DND-41 (cell line): ENCODE measurements around the gene NUDT3.

Experiments used
- ATAC-seq: fragments of 200-7000 bp; cut with Tn5 transposase; 3 replicates; pipeline ENCODE4 v1.9.1; 2021; ENCODE audit warnings: low read depth; ENCODE audit not compliant: insufficient read depth
- DNase-seq: peaks from one replicate; pipeline ENCODE4 v3.0.0-alpha.2; 2020
- H2AFZ ChIP-seq: 2 replicates; pipeline ENCODE4 v1.6.0; 2012; ENCODE audit warnings: low read depth, low read length
- H3K27ac ChIP-seq: 2 replicates; pipeline ENCODE4 v1.5.1; 2012; ENCODE audit warnings: low read length, inconsistent platforms
- H3K27me3 ChIP-seq: fragments of 200-600 bp; sonication (generic); 2 replicates; pipeline ENCODE4 v1.6.0; 2012; ENCODE audit warnings: low read length, mild to moderate bottlenecking, inconsistent platforms; ENCODE audit not compliant: insufficient read depth, poor library complexity
- H3K36me3 ChIP-seq: 2 replicates; pipeline ENCODE4 v1.5.1; 2012; ENCODE audit warnings: low read length, inconsistent platforms; ENCODE audit not compliant: insufficient read depth
- H3K4me1 ChIP-seq: 2 replicates; pipeline ENCODE4 v1.5.1; 2012; ENCODE audit warnings: mild to moderate bottlenecking, low read length; ENCODE audit not compliant: insufficient read depth
- H3K4me2 ChIP-seq: 2 replicates; pipeline ENCODE4 v1.6.0; 2012; ENCODE audit warnings: mild to moderate bottlenecking, moderate library complexity, low read length, inconsistent platforms; ENCODE audit not compliant: insufficient read depth
- H3K4me3 ChIP-seq, 2 experiments: fragments of 200-600 bp in 1 of 2; shearing (Covaris generic) in 1 of 2; 2 replicates each; pipeline ENCODE4 v1.5.1; 2012 to 2016; ENCODE audit warnings: inconsistent platforms in 2 of 2, low read length in 2 of 2, mild to moderate bottlenecking in 2 of 2, low read depth in 1 of 2, moderate library complexity in 1 of 2
- H3K79me2 ChIP-seq: 2 replicates; pipeline ENCODE4 v1.6.0; 2012; ENCODE audit warnings: low read length, inconsistent platforms; ENCODE audit not compliant: insufficient read depth
- H3K9ac ChIP-seq: 2 replicates; pipeline ENCODE4 v1.6.0; 2012; ENCODE audit warnings: low read depth, mild to moderate bottlenecking, inconsistent platforms, low read length, moderate library complexity
- H3K9me3 ChIP-seq: 2 replicates; pipeline ENCODE4 v1.5.1; 2012; ENCODE audit warnings: low read length, moderate library complexity, mild to moderate bottlenecking, inconsistent platforms; ENCODE audit not compliant: insufficient read depth, severe bottlenecking
- H4K20me1 ChIP-seq: 2 replicates; pipeline ENCODE4 v1.6.0; 2012; ENCODE audit warnings: low read length; ENCODE audit not compliant: insufficient read depth
- EZH2 ChIP-seq: IDR thresholded peaks from 3 replicates; pipeline ENCODE4 v1.6.1; 2012; ENCODE audit warnings: borderline replicate concordance, low read depth, mild to moderate bottlenecking, moderate library complexity, low read length, inconsistent platforms; ENCODE audit not compliant: severe bottlenecking
- TF ChIP-seq, protein P1 (sequence below): IDR thresholded peaks from 2 replicates; pipeline ENCODE4 v1.5.1; 2012; ENCODE audit warnings: borderline replicate concordance, low read length, moderate library complexity, mild to moderate bottlenecking; ENCODE audit not compliant: poor library complexity, severe bottlenecking; ENCODE audit errors: extremely low read depth

Gene NUDT3

DNA sequence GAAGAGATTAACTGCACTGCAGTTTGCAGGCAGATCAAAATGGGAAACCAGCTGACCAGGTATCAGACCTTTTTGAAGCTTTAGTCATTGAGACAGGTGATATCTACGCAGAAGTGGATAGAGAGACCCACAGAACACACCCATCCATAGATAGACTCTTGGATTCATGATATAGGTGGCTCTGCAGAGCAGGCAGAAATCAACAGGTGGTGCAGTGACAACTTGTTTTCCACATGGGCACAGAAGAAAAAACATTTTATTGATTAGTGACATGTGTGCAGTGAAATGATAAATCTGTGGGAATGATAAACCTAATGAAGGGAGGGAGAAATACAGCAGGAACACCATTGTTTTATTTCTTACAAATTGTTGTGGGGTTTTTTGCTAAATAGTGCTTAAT lies 45.2 kb downstream of the NUDT3 start:
- Histone ChIP-seq H3K36me3 (no peaks in the 10 kb centered on the region), H3K9ac (no peak overlapping the region), H3K9me3 (no peaks in the 10 kb centered on the region), H2AFZ (no peak overlapping the region), H3K4me2 (no peak overlapping the region), H4K20me1 (peaks cover 49% of the 10 kb centered on the region), H3K27ac (no peak overlapping the region), H3K4me1 (no peaks in the 10 kb centered on the region), H3K79me2 (peaks cover 95% of the 10 kb centered on the region), H3K4me3 (no peak overlapping the region), H3K27me3 (no peaks in the 10 kb centered on the region)
- ATAC-seq (no peak), DNase-seq (no peak)
- TF ChIP-seq, protein P1, sequence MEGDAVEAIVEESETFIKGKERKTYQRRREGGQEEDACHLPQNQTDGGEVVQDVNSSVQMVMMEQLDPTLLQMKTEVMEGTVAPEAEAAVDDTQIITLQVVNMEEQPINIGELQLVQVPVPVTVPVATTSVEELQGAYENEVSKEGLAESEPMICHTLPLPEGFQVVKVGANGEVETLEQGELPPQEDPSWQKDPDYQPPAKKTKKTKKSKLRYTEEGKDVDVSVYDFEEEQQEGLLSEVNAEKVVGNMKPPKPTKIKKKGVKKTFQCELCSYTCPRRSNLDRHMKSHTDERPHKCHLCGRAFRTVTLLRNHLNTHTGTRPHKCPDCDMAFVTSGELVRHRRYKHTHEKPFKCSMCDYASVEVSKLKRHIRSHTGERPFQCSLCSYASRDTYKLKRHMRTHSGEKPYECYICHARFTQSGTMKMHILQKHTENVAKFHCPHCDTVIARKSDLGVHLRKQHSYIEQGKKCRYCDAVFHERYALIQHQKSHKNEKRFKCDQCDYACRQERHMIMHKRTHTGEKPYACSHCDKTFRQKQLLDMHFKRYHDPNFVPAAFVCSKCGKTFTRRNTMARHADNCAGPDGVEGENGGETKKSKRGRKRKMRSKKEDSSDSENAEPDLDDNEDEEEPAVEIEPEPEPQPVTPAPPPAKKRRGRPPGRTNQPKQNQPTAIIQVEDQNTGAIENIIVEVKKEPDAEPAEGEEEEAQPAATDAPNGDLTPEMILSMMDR, result no peak
- no peak for TF ChIP-seq EZH2

DNA sequence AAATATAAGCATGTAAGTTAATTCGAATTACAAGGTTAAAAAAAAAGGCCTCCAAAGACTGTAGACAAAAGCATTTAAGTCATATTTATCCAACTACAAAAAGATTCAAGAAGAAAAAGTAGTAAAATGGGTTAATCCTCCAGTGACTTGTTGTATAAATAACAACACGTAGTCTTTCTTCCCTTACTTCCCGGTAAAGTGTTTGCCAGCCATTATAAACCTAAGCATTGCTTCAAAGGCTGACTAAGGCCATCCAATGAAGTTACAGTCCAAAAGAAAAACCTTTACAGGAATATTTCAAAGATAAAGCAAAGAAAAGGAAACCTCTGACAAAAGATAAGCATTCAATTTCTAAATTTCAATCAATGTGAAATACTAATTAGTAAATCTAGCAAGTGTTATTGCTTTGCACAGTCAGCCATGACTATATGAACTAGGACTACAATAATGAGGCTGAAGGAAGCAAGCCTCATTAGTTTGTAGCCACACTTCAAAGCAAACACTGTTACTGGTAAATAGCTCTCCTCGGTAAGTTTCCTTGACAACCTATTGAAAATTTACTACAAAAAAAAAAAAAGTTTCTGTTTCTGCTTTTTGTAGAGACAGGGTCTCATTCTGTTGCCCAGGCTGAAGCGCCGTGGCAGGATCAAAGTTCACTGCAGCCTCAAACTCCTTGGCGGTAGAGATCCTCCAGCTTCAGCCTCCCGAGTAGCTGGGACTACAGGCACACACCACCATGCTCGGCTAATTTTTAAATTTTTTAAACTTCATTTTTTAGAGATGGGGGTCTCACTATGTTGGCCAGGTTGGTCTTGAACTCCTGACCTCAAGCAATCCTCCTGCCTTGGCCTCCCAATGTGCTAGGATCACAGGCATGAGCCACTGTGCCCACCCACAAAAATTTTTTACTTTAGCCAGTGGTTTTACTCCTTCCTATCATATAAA lies 46.0 kb downstream of the NUDT3 start:
- TF ChIP-seq, protein P1, result no peak
- no peak for TF ChIP-seq EZH2
- Histone ChIP-seq H3K36me3 (peaks cover 7% of the 10 kb centered on the region; the same call in 1 of the 2 replicates), H3K9me3 (no peaks in the 10 kb centered on the region), H3K79me2 (peaks cover 95% of the 10 kb centered on the region), H3K4me3 (no peak overlapping the region), H2AFZ (no peak overlapping the region), H4K20me1 (peaks cover 49% of the 10 kb centered on the region), H3K9ac (no peak overlapping the region), H3K27ac (no peak overlapping the region), H3K4me2 (no peak overlapping the region), H3K4me1 (no peaks in the 10 kb centered on the region), H3K27me3 (no peaks in the 10 kb centered on the region)
- no peak for ATAC-seq
- DNase-seq, result no peak

DNA sequence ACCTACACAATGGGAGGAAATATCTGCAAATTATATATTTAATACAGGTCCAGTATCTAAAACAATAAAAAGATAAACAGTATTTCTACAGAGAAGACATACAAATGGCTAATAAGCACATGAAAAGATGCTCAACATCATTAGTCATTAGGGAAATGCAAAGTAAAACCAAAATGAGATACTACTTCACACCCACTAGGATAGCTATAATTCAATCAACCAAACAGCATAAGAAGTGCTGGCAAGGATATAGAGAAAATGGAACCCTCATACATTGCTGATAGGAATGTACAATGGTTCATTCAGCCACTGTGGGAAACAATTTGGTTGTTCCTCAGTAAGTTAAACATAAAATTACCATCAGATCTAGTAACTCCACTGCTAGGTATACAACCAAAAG lies 48.7 kb downstream of the NUDT3 start:
- Histone ChIP-seq H3K4me2 (no peak overlapping the region), H3K4me3 (no peak overlapping the region), H3K36me3 (peaks cover 24% of the 10 kb centered on the region), H4K20me1 (peaks cover 46% of the 10 kb centered on the region; the same call in 1 of the 2 replicates), H3K79me2 (peaks cover 88% of the 10 kb centered on the region), H3K4me1 (no peaks in the 10 kb centered on the region), H3K27me3 (no peaks in the 10 kb centered on the region), H3K9me3 (no peaks in the 10 kb centered on the region), H2AFZ (no peak overlapping the region), H3K27ac (no peak overlapping the region), H3K9ac (no peak overlapping the region)
- no peak for TF ChIP-seq EZH2
- TF ChIP-seq, protein P1, result no peak
- no peak for ATAC-seq
- DNase-seq, result no peak
